Measurements from ENCODE around the gene ABCC1.

- TF ChIP-seq CTCF (IDR thresholded peaks at IDR 0.05; ENCODE audit: borderline replicate concordance, extremely low read depth, low read length, poor library complexity, severe bottlenecking) (no peak), EZH2 (IDR thresholded peaks at IDR 0.05; ENCODE audit: borderline replicate concordance, low read depth, low read length, severe bottlenecking) (no peak)
Observed at GRCh38 chr16:16166085-16166484, 216.7 kb downstream of the ABCC1 start.

Data from DND-41 (cell line).